ENCODE results near the gene ZNF154.

DNA sequence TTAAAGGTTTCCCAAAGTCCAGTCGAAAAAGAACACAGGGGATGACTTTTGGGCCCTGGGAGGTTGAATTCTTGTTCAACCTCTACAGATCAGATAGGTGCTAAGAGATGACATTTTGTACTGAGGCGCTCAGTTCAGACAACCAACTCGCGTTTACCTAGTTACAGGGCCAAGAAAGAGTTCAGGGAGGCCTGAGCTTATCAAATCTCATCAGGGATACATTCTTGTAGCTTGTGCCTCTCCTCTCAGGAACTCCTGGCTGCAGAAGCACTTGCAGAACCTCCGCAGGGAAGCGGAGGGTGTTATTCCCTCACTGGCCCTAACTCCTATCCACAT lies 38.4 kb upstream of the ZNF154 start:
- TF ChIP-seq EZH2 (IDR thresholded peaks at IDR 0.05; ENCODE audit: low read length, unreplicated experiment) (no peak), CTCF (conservative IDR thresholded peaks at IDR 0.05; ENCODE audit: low read depth, low read length) (no peak), EZH2phosphoT487 (IDR thresholded peaks at IDR 0.05; ENCODE audit: borderline replicate concordance, low read length) (no peak)

Data from PC-3 (cell line).